HG02588 (cell line): ENCODE data around the gene CTNNA3.
"Not testable (repeated sequence)": the region's sequence is repeated elsewhere in the genome, so short reads cannot be mapped to it uniquely, and the experiment has no call there.

Experiments
- ATAC-seq: cut with Tn5 transposase; IDR thresholded peaks from one replicate; pipeline ENCODE4 v1.9.1; 2021; ENCODE audit warnings: mild to moderate bottlenecking, moderate library complexity; ENCODE audit not compliant: unreplicated experiment

The CTNNA3 gene

DNA sequence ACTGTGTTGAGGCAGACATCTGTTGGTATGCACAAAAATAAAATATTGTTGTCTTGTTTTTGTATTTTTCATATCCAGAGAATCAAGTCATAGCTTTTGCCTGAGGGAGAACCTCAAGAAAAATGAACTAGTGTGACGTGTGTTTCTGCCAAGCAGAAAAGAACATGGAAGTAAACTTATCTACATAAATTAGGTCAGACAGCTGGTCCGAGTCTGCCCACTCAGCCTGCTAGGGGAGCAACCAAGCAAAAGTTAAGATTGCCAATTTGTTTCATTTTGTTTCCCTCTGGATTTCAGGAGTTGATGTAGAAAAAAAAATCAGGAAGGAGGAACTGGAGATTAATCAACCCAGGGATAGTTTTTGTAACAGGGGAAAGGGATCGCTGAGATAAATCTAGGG lies 1342.6 kb downstream of the CTNNA3 start:
- ATAC-seq = no peak

DNA sequence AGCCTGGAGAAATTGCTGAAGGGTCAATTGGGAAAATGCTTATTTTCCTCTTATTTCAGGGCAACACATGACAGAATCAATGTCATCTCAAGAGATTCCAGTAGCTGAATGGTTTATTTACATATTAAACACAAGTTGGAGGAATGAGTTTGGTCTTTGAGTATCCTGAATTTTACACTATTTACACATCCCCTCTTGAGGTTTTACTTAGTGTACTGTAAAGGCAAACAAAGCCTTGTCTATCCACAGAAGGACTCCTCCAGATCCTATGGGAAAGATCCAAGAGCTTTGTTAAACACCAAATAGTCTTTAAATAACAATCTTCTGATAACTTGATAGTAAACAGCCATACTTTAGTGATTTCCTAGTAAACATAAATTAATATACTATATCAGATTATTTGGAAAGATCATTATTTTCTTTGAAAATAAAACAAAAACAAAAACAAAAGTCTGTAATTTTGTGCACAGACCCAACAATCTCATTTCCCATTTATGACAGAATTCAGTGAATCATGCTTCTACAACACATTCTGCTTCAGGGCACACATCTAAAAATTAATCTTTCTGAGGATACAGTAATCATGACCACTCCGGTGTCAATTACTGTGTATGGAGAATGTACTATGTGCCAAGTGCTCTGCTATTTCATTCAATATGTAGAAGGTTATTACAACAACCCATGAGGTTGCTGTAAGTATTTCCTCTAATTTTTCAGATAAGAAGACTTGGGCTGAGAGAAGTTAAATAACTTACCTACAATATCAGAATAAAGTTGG lies 1345.2 kb downstream of the CTNNA3 start:
- ATAC-seq = no peak

DNA sequence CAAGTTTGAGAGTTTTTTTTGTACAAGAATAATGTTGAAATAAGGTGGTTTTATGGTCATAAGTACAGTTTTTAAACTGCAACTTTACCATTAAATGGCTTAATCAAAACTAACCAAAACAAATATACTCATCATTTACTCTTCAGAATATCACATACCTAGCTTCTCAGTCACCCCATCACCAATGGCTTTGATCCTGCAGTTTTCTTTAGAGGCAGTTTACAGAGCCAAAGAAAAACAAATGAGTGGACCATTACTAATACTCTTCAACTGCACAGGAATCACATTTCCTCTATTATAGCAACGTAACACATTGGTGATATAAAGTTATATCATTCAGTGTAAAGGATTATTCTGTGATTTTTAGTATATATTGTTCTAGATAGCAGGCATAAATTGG lies 1346.3 kb downstream of the CTNNA3 start:
- ATAC-seq = no peak

DNA sequence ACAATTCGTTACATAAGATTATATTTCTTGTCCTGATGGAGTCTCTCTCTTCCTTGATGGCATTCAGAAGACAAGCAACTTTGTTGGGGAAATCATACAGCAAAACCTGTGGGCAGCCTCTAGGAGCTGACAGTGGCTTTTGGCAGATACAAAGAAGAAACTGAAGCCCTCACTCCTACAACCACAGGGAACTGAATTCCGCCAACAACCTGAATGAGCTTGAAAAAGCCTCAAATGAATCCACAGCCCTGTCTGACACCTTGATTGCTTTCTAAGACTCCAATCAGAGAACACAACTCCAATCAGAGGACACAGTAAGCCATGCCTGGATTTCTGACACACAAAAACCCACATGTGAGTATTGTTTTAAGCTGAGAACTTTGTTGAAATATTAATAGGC lies 1346.9 kb downstream of the CTNNA3 start:
- no peak for ATAC-seq

DNA sequence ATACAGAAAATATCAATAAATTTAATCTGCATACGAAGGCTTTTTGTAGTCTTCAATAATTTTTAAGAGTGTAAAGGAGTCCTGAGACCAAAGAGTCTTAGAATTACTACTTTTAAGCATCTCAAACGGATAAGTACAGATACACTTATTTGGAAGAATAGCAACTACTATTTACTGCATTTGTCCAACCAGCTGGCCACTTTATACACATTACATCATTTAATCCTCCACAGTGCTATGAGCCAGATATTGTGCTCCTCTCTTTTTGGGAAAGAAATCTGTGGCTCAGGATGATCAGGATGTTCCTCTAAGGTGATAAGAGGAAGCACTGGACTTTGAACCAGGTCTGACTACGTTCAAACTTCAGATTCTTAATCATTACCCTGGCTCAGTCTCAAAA lies 1358.8 kb downstream of the CTNNA3 start:
- ATAC-seq = no peak

DNA sequence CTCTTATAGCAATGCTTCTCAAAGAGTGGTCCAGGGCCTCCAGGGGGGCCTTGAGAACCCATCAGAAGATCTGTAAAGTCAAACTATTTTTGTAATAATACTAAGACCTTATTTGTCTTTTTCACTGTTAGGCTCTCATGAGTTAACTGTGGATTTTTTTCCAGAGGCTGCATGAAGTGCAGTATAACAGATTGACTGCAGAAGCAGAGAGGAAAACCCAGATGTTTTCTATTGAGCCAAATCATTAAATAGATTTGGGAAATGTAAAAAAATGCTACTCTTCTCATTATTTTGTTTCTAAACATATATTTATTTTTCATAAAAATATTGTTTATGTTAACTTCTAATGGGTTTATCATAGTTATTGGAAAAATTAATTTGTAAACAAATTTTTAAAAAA lies 1359.2 kb downstream of the CTNNA3 start:
- no peak for ATAC-seq

DNA sequence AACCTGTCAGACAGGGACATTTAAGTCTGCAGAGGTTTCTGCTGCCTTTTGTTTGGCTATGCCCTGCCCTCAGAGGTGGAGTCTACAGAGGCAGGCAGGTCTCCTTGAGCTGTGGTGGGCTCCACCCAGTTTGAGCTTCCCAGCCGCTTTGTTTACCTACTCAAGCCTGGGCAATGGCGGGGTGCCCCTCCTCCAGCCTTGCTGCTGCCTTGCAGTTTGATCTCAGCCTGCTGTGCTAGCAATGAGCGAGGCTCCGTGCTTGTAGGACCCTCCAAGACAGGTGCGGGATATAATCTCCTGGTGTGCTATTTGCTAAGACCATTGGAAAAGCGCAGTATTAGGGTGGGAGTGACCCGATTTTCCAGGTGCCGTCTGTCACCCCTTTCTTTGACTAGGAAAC lies 1360.2 kb downstream of the CTNNA3 start:
- ATAC-seq = not testable (repeated sequence)

DNA sequence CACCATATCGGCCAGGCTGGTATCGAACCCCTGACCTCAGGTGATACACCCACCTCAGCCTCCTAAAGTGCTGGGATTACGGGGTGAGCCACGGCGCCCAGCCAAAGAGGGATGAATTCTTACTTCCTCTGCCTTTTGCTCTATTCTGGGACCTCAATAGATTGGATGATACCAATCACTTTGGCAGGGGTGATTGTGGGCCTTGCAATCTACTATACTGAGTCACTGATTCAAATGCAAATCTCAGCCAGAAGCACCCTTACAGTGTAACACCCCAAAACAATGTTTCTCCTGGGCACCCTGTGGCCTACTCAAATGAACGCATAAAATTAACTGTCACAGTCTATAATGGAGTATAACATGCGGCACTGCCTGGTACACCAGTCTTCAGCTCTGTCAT lies 1366.8 kb downstream of the CTNNA3 start:
- no peak for ATAC-seq

DNA sequence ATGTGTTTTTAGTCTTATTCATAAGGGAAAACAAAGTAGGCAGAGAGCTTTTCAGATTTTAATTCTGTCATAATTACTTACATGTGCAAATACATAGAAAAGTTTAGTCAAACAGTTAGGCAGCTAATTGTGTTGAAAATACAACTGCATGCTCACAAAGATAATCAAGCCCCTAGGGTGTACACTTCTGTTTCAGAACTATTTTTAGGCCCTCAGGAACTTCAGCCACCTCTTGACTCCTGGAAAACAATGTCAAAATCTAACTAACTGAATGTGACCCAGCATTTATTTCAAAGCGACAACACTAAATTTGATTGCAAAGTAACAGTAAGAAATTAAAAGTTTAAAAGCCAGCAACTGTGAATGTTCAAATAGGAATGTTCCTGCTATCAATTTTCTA lies 1369.1 kb downstream of the CTNNA3 start:
- ATAC-seq = no peak

DNA sequence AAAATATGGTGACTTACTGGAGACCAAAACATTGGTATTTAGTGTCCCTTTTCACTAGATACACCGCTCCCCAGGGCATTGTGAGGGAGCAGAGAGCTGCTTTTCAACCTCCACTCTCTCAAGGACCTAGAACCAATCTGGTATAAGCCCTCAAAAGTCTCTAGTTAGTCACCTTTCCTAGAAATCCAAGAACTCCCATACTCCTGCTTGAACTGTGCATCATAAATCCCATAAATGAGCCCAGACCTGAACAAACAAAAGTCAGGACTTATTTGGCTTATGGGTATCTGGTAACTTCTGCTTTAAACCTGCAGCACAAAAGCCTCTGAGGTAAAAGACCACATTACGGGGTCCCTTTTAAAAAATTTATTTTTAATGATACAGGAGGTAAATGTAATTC lies 1373.2 kb downstream of the CTNNA3 start:
- ATAC-seq = no peak

DNA sequence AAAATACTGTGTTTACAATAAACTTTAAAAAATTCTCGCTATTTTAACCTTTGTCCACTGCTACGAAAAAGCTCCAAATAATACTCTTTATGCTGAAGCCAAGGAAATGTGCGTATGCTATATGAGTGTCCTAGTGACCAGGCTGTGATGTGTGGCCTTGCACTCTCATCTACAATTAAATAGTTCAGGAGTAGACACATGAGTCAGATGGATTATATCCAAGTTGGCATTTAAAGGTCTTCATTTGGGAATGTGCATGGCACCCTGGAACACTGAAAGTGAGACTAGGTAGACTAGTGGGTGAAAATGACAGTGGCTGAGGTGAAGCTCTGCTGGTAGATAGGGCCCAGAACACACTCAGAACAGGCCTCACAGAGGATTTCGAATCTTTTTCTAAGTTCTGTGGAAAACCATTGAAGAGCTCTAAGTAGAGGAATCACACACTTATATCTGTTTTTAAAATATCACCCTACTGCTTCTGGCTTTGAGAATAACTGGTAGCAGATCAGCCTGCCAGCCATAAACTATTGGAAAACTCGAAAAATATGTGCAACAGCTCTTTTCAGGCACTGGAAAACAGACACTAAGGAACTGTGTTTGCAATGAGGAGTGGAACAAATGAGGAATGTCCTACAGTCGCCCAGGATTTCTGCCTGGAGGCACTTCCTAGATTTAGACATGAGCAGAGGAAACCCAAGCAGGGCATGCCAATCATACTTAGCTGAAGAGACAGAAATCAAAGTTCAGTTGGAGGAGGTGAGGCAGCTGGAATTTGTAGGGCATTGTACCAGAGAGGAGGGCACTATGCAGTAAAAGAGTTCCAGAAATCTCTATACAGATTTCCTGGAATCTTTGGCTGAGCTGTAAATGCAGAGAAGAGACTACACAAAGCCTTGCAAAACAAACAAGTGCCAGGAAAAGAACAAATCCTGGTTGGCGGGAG lies 1374.0 kb downstream of the CTNNA3 start:
- no peak for ATAC-seq

DNA sequence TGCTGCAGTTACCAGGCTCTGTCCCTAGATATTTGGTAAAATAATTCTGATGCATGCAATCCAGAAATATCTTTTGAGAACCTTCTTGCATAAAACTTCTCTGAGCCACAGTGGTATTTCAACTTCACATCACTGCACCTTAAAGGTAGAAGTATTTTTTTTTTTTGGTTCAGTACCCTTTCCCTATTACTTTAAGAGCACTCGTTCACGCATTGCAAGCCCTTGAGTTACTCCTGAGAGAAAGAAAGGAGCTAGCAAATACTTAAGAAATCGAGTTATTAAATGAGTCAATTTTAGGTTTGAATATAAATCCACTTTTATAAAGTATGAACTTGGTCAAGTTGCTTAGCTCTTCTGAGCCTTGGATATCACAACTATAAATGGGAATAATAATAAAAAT lies 1377.2 kb downstream of the CTNNA3 start:
- ATAC-seq = no peak

DNA sequence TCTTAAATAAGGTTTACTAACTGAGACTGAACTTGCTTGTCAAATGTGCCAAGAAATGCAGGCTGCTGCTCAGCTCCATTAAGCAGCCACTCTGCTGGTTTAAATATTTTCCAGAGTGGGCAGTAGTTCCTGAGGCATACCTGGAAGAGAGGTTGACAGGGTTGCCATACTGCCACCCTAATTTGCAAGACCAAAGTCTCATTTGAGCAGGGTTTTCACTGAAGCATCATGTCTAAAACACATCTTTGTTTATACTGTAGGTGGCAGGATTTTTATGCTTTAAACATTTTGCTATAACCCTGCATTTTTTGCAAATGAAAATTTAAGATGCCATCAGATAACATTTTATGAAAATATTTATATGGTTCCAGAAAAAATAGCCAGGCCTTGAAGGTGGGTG lies 1388.2 kb downstream of the CTNNA3 start:
- no peak for ATAC-seq

DNA sequence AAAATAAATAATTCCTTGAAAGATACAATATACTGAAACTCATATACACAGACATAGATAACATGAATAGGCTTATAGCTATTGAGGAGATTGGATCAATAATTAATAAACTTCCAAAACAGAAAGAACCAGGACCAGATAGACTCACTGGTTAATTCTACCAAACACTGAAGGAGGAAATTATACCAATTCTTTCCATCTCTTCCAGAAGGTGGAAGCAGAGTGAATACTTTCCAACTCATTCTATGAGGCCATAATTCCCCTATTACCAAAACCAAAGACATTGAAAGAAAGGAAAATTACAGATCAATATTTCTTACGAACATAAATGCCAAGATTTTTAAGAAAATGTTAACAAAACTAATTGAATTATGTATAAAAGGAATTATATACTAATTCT lies 1394.9 kb downstream of the CTNNA3 start:
- no peak for ATAC-seq

DNA sequence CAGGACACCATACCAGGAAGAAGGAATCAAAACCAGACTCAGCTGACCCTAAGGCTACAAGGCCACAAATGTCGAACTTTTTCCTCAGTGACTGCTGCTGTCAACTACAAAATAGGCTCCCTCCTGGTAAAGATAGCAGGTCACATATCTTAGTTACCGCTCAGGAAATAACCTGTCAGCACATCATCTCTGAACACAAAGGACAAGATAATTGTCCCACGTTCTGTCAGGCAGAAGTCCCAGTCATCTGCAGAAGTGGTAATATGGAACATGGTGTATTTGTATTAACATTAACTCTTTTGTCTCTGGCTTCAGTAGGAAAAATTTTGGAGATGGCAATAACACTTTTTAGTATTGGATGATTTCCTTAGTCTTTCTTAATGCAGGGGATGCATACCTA lies 1400.4 kb downstream of the CTNNA3 start:
- ATAC-seq = no peak

DNA sequence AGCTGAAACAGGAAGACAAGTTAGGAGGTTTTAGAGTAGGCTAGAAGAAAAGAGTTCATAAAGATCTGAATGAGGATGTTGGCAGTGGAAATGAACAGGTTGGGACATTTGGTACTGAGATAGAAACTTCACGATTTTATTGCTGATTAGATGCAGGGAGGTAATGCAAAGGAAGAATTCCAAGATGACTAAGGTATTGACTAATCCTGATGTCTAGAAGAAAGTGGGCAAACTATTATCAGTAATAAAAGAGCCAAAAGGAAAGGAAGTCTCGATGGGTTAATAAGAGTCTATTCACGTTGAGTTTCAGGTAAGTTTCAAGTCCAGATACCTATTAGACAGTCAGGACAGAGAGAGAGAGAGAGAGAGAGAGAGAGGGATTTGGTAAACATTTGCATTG lies 1401.5 kb downstream of the CTNNA3 start:
- ATAC-seq = no peak

DNA sequence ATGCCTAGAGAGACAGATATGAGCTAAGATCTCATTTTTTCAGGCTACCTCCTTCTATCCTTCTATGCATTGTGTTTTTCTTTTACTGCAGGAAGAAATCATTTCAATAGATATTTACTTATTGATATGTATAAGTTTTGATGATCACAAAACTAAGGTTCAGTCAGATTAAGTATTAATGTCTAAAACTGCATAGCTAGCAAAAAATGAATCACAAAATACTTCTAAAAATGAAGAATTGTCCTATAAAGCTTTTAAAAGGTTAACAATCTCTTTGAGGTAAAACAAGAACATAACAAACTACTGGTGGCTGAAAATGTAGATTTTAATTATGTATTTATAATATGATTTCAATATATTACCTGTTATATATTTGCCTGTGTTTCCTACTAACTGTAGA lies 1403.1 kb downstream of the CTNNA3 start:
- no peak for ATAC-seq

DNA sequence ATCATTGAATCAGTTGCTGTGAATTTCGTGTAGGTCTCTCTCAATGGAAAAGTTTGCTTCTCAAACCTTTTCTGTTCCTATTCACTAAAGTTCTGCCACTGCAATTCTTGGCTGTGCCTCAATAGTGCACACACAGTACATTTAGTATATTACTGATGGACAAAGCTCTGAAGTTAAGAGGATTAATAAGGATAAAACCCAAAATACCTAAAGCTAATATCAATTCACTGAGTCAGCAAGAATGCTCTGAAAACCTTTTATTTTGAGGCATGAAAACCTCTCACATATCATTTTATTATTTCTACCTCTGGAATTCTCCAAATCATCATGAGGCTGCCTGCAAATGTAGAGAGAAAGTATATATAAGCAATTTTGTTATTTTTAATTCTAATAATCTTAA lies 1403.5 kb downstream of the CTNNA3 start:
- ATAC-seq = no peak

DNA sequence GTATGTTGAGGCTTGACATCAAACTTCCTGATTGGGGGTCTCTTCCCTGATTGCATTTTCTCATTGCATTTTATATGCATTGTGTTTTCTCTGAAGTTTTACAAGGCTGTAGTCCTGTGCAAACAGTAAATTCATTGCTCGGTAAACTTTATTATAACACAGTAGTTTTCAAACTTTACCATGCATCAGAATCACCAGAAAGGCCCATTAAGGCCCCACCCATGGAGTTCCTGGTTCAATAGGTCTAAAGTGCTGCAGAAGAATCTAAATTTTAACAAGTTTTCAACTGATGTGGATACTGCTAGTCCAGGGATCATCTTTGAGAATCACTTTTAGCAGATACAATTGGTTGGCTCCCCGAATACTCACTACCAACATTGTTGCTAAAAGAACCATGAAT lies 1404.9 kb downstream of the CTNNA3 start:
- ATAC-seq = no peak

DNA sequence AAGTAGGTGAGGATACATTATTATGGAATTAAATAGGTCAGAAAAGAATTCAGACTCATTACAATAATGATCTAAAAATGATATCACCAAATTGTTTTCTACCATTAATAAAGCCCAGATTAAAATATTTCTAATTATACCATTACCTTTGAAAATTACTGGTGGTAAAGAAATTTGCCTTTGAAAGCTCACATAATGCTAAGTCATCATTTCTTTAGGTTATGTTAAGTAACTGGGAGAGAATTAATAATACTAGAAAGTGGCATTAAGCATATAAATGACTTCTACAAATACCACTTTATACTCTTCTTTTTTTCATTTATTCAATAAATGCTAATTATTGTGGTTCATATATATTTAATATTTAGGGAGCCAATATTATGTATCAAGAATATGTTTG lies 1411.4 kb downstream of the CTNNA3 start:
- ATAC-seq = no peak

DNA sequence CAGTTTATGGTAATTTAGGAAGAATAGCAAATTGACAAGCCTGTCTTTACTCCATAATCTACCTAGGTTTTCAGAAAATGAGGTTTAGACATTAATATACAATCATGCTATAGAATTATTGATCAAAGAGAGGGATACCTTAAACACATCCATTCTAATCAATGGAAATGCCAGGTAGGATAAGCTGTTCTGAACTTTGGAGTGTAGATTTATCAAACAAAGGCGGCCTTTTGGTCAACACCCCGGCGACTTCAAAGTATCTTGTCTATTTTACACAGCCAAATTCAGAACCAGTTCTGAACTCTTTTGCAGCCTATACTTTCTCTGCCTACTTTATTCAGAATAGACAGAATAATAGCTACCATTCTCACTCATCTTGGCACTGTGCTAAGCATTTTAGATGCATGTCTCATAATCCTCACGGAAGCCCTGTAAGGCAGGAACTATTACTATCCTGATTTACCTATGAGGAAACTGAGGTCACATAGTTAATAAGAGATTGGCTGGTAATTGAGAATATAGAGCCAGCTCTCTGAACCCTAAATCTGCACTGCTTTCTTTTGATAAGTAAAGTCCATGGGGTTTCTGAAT lies 1412.0 kb downstream of the CTNNA3 start:
- no peak for ATAC-seq

DNA sequence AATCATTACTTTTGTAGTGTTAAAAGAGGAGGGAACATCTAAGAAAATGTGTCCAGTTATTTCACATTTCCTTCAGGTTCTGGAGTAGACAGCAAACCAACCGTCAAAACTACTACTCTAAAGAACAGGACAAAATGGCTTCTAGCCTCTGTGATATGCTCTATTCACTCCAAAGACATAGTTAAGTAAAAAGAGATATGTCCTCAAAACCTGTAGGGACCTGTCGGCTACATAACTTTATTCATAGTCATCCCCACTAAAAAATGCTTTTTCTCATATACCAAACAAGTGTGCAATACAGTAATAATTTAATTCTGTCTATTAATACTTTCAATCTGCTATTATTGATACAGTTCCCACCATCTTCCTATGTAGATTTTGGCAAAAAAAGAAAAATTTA lies 1412.9 kb downstream of the CTNNA3 start:
- ATAC-seq = no peak
